HG02759 (cell line): ENCODE data around the gene ITM2C.

Experiments
- ATAC-seq: cut with Tn5 transposase; IDR thresholded peaks from one replicate; pipeline ENCODE4 v1.9.1; 2021; ENCODE audit warnings: mild to moderate bottlenecking, moderate library complexity; ENCODE audit not compliant: unreplicated experiment

The ITM2C gene

GRCh38 chr2:230872151-230872967 is 7.6 kb downstream of the ITM2C start:
- ATAC-seq: peak; percentile 0

GRCh38 chr2:230872968-230873660 is 8.4 kb downstream of the ITM2C start:
- ATAC-seq: peak; percentile 61

GRCh38 chr2:230873661-230874401 is 9.1 kb downstream of the ITM2C start:
- peak; percentile 76 for ATAC-seq

- no peak for ATAC-seq
These were observed 9.7 kb downstream of the ITM2C start for GRCh38 chr2:230874456-230874855.

GRCh38 chr2:230874876-230875275 is 10.1 kb downstream of the ITM2C start:
- ATAC-seq: no peak

GRCh38 chr2:230875347-230876315 is 10.9 kb downstream of the ITM2C start:
- ATAC-seq: no peak

DNA sequence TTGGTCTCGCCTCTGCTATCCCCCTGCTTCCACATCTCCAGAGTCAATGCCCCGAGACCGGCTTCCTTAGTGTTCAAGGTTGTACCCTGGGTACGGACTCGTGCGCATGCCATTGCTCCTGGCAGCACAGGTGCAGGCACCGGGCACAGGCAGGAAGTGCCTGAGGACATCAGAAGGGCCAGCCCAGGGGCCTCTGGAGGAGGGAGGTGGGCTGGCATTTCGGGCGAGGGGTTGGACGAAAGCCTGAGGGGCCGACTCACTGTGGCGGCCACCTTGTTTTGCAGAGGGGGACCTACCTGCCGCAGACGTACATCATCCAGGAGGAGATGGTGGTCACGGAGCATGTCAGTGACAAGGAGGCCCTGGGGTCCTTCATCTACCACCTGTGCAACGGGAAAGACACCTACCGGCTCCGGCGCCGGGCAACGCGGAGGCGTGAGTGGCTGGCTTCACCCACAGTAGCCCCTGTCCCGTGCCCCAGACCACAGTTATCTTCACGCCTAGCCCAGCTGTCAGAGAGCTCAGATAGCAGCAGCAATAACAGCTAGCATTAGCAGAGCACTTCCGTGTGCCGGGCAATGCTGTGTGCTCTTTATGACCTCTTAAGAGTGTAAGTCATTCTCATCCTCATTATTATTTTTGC is 12.5 kb downstream of the ITM2C start:
- no peak for ATAC-seq

DNA sequence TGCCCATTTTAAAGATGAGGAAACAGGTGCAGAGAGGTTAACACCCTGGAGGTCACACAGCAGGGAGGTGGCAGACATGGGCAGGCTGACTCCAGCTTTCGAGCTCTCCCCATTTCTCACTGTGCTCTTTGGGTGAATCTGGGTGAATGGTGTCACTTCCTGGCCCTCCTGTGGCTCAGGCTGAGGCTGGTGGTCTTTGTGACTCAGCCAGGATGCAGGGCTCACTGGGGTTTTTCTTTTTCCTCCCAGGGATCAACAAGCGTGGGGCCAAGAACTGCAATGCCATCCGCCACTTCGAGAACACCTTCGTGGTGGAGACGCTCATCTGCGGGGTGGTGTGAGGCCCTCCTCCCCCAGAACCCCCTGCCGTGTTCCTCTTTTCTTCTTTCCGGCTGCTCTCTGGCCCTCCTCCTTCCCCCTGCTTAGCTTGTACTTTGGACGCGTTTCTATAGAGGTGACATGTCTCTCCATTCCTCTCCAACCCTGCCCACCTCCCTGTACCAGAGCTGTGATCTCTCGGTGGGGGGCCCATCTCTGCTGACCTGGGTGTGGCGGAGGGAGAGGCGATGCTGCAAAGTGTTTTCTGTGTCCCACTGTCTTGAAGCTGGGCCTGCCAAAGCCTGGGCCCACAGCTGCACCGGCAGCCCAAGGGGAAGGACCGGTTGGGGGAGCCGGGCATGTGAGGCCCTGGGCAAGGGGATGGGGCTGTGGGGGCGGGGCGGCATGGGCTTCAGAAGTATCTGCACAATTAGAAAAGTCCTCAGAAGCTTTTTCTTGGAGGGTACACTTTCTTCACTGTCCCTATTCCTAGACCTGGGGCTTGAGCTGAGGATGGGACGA is 13.2 kb downstream of the ITM2C start:
- ATAC-seq: no peak

DNA sequence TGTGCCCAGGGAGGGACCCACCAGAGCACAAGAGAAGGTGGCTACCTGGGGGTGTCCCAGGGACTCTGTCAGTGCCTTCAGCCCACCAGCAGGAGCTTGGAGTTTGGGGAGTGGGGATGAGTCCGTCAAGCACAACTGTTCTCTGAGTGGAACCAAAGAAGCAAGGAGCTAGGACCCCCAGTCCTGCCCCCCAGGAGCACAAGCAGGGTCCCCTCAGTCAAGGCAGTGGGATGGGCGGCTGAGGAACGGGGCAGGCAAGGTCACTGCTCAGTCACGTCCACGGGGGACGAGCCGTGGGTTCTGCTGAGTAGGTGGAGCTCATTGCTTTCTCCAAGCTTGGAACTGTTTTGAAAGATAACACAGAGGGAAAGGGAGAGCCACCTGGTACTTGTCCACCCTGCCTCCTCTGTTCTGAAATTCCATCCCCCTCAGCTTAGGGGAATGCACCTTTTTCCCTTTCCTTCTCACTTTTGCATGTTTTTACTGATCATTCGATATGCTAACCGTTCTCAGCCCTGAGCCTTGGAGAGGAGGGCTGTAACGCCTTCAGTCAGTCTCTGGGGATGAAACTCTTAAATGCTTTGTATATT is 14.0 kb downstream of the ITM2C start:
- no peak for ATAC-seq

DNA sequence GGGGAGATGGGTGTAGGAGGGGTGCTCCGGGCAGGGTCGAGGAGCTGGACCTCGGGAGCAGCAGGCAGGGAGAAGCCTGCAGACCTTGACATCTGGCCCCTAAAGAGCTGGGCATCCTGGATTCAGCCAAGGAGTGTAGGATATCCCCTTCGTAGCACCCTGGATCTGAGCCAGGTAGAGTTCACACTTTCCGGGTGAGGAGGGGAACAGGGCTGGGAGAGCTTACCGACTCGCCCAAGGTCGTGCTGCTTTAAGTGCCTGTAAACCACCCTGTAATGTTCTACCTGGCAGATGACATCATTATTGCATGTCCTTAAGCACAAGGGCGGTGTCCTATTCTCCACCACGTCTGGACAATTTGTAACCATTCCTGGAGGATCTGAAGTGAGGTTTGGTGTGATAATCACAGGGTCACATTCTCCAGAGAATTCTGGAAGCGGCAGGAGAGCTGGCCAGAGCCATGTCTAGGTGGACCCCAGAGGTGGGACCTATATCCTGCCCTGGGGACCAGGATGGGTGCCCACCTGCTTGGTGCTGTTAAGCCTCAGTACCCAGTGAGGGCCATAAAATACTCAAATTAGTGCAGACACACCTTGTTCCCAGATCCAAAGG is 14.6 kb downstream of the ITM2C start:
- no peak for ATAC-seq

- no peak for ATAC-seq
These were observed 15.1 kb downstream of the ITM2C start for GRCh38 chr2:230879891-230880290.

GRCh38 chr2:230881840-230882239 is 17.1 kb downstream of the ITM2C start:
- no peak for ATAC-seq

DNA sequence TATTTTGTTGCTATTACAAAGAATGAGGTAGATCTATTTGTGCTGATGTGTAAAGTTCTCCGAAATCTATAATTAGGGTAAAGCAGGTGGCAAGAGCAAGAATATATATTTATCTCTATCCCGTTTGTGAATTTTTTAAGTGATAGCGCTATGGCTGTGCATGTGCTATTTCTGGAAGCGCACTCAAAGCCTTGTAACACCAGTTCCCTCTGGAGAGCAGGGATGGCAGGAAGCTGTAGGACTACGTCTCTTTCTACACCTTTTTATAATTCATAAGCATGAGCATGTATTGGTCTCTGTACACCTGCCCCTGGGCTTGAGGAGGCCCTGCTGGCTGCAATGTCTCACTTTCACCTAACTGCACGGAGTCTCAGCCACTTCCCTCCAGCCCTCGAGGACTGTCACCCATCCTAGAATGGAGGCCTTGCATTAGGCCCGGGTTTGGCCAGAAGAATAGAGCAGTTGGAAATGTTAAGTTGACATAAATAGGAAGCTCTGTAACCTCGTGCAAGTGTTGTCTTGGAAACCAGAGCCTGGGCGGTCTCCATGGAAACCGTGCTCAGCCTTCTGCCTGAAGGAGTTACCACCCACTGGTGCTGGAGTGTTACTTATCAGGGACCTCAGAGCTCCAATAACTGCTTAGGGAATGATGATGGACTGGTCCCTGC is 20.9 kb downstream of the ITM2C start:
- no peak for ATAC-seq

GRCh38 chr2:230886206-230886605 is 21.5 kb downstream of the ITM2C start:
- no peak for ATAC-seq

DNA sequence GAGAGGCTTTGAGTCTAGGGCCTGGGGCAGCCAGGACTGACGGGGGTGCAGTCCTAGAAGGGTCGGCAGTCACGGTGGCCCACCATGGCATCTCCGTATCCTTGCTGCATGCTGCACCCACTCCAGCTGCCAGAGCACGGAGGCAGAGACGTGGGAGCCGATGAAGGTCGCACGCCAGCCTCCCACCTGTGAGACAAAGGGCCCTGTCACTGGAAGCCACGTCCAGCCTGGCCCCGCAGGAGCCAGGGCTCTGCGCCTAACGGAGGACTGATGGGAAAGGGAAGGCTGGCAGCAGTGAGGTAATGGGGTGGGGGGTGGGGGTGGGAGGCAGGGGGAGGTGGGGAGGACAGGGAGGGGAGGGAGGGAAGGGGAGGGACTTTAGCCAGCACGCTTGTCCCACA is 21.9 kb downstream of the ITM2C start:
- no peak for ATAC-seq

GRCh38 chr2:230887342-230887741 is 22.6 kb downstream of the ITM2C start:
- ATAC-seq: no peak

DNA sequence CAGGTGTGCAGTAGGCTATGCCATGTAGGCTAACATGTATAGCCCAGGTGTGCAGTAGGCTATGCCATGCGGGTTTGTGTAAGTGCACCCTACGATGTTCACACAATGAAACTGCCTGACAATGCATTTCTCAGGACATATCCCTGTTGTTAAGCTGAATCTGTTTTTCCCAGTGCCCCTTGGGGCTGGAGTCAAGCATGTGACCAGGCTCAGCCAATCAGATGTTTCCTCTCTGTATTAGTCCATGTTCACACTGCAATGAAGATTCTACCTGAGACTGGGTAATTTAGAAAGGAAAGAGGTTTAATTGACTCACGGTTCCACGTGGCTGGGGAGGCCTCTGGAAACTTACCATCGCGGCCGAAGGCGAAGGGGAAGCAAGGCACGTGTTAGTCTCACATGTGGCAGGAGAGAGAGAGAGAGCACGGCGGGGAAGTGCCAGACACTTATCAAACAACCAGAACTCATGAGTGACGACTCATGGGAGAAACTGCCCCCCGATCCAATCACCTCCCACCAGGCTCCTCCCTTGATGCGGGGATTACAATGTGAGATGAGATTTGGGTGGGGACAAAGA is 24.2 kb downstream of the ITM2C start:
- no peak for ATAC-seq
